H1 (cell line): ENCODE results near the gene NELFB. TPM values are rescaled to one million over a fixed set of nuclear protein-coding genes. Genes with fewer than 3 reads are reported as not detected.

ENCODE experiments used
- CHD7 ChIP-seq: fragments of 300-600 bp; sonication (generic); IDR thresholded peaks from 2 replicates; pipeline ENCODE4 v1.7.1; 2012; ENCODE audit warnings: low read length, moderate library complexity, mild to moderate bottlenecking, inconsistent platforms; ENCODE audit not compliant: insufficient replicate concordance
- CREB1 ChIP-seq: IDR thresholded peaks from 2 replicates; pipeline ENCODE4 v1.6.1; 2012; ENCODE audit warnings: inconsistent platforms
- EGR1 ChIP-seq: IDR thresholded peaks from 2 replicates; pipeline ENCODE4 v1.6.1; 2011; ENCODE audit warnings: low read depth, low read length, borderline replicate concordance
- GTF2F1 ChIP-seq: IDR thresholded peaks from 2 replicates; pipeline ENCODE4 v1.6.1; 2012; ENCODE audit warnings: low read depth, low read length, improper control_type of control experiment, borderline replicate concordance
- JUND ChIP-seq: IDR thresholded peaks from 2 replicates; pipeline ENCODE4 v1.6.1; 2011; ENCODE audit warnings: mild to moderate bottlenecking, improper control_type of control experiment, low read length
- MAX ChIP-seq: IDR thresholded peaks from 2 replicates; pipeline ENCODE4 v1.6.1; 2012; ENCODE audit warnings: inconsistent platforms
- NRF1 ChIP-seq: IDR thresholded peaks from 2 replicates; pipeline ENCODE4 v1.6.1; 2011; ENCODE audit warnings: mild to moderate bottlenecking, low read depth, low read length, improper control_type of control experiment
- POLR2A ChIP-seq, 2 experiments: IDR thresholded peaks; 1 replicate in 1 of 2; 2 replicates in 1 of 2; pipeline ENCODE4 v1.6.1; 2011; ENCODE audit warnings: low read depth in 2 of 2, low read length in 2 of 2, mild to moderate bottlenecking in 2 of 2; ENCODE audit errors: control extremely low read depth in 1 of 2
- POU5F1 ChIP-seq: IDR thresholded peaks from 2 replicates; pipeline ENCODE4 v1.6.1; 2011; ENCODE audit warnings: low read depth, mild to moderate bottlenecking, low read length, moderate library complexity
- TBP ChIP-seq: IDR thresholded peaks from 2 replicates; pipeline ENCODE4 v1.6.1; 2011; ENCODE audit warnings: low read depth, low read length, improper control_type of control experiment
- USF2 ChIP-seq: IDR thresholded peaks from 2 replicates; pipeline ENCODE4 v1.6.1; 2011; ENCODE audit warnings: low read length, improper control_type of control experiment
- ZNF274 ChIP-seq: IDR thresholded peaks from 2 replicates; pipeline ENCODE4 v1.7.0; 2012; ENCODE audit warnings: low read length, borderline replicate concordance; ENCODE audit errors: extremely low read depth
- polyA plus RNA-seq, 7 experiments: library from polyadenylated mRNA; depleted of rRNA in 3 of 7; stranded (reverse) in 5 of 7; unstranded in 2 of 7; fragments of >200 nt in 5 of 7; fragments of 200-250 nt in 2 of 7; gene quantifications; 1 replicate in 5 of 7; 2 replicates in 1 of 7; 4 replicates in 1 of 7; pipeline versions ENCODE4 v1.2.1 to v1.2.3, GENCODE V29; 2011 to 2013; ENCODE audit warnings: missing spikeins in 2 of 7, mixed read lengths in 2 of 7
- total RNA-seq: library from RNA; stranded (reverse); fragmentation: NEBNext Ultra II Directional; extraction: Animal tissue kit (Norgen Biotek cat#: 25700); gene quantifications from 2 replicates; pipeline ENCODE4 v1.2.1, GENCODE V29; 2021

The NELFB gene
- total and polyA plus RNA-seq, 2 of the 8 experiments (the other 6 are each of a cell fraction or from before 2014, with no cell fraction given), result 57.6 to 78.0 TPM

- TF ChIP-seq CHD7, result no peak
- TF ChIP-seq CREB1, result peak; percentile 68
- TF ChIP-seq POLR2A (IDR thresholded peaks at IDR 0.05; ENCODE audit: control extremely low read depth in 1 of 2, low read depth in 2 of 2, low read length in 2 of 2), result peak in 1 of 2 experiments; percentile 78; a peak in 1 of 3 replicates
- TF ChIP-seq USF2, result no peak
- TF ChIP-seq GTF2F1, result peak; percentile 48; the same call in 1 of the 2 replicates
- 0 out of 2 replicates have a peak, but pooled peaks have one; percentile 6 for TF ChIP-seq MAX
- TF ChIP-seq EGR1, result peak; percentile 83
- TF ChIP-seq ZNF274, result no peak
- peak; percentile 77; the same call in 1 of the 2 replicates for TF ChIP-seq POU5F1
- no peak for TF ChIP-seq NRF1
- no peak for TF ChIP-seq JUND
- TF ChIP-seq TBP, result peak; percentile 91
Measured at GRCh38 chr9:137302118-137302448, 47.0 kb downstream of the NELFB start, which contains the start of gene NRARP (continued).
